Left ventricle myocardium inferior (tissue), 1 donor: Measurements from ENCODE around the gene HEBP1. TPM values are rescaled to one million over a fixed set of nuclear protein-coding genes. Genes with fewer than 3 reads are reported as not detected.

Source experiments
- DNase-seq: peaks from one replicate; pipeline ENCODE4 v3.0.0-alpha.2; 2020
- H3K27ac ChIP-seq: fragments of 200-600 bp; replicated peaks from 2 replicates; pipeline ENCODE4 v1.8.0; 2021
- H3K27me3 ChIP-seq: fragments of 200-600 bp; 2 replicates; pipeline ENCODE4 v1.8.0; 2021; ENCODE audit warnings: low read depth
- H3K36me3 ChIP-seq: fragments of 200-600 bp; 2 replicates; pipeline ENCODE4 v1.8.0; 2021
- H3K4me1 ChIP-seq: fragments of 200-600 bp; 2 replicates; pipeline ENCODE4 v1.8.0; 2021
- H3K4me3 ChIP-seq: fragments of 200-600 bp; 2 replicates; pipeline ENCODE4 v1.8.0; 2021; ENCODE audit warnings: mild to moderate bottlenecking, moderate library complexity
- H3K9me3 ChIP-seq: fragments of 200-600 bp; replicated peaks from 2 replicates; pipeline ENCODE4 v1.8.0; 2021
- CTCF ChIP-seq: fragments of 200-600 bp; IDR thresholded peaks from 2 replicates; pipeline ENCODE4 v1.8.0; 2021; ENCODE audit warnings: antibody characterized with exemption, mild to moderate bottlenecking, borderline replicate concordance
- intact Hi-C: fragments of 100-400 bp; cut with micrococcal nuclease; formaldehyde crosslinking; loops from one replicate; pipeline ENCODE4 v1.11.0; 2022
- total RNA-seq: library from RNA; stranded (reverse); fragmentation: NEBNext Ultra II Directional; extraction: Animal tissue kit (Norgen Biotek cat#: 25700); gene quantifications from one replicate; pipeline ENCODE4 v1.2.1, GENCODE V29; 2021
- donor health status: DM: no; HTN: yes; CAD: no; lungs with severe emphysema.

HEBP1 gene
- total RNA-seq, 1 donor from 2014 or later: 65.4 TPM

GRCh38 chr12:12974211-12974610 is 25.9 kb downstream of the HEBP1 start:
- Histone ChIP-seq H3K9me3 (peaks cover 16% of the 10 kb centered on the region), H3K4me1 (peaks cover 5% of the 10 kb centered on the region), H3K36me3 (peaks cover 80% of the 10 kb centered on the region), H3K4me3 (no peak overlapping the region), H3K27me3 (no peaks in the 10 kb centered on the region), H3K27ac (no peak overlapping the region)
- TF ChIP-seq CTCF: no peak
- no peak for DNase-seq
- intact Hi-C loops: no loop called here

- no peak for TF ChIP-seq CTCF
- peaks cover 4% of the 10 kb centered on the region for H3K4me1 ChIP-seq
- no peak overlapping the region for H3K27ac ChIP-seq
- peaks cover 16% of the 10 kb centered on the region for H3K9me3 ChIP-seq
- peaks cover 70% of the 10 kb centered on the region for H3K36me3 ChIP-seq
- intact Hi-C loops: no loop called here
- no peak for DNase-seq
- H3K27me3 ChIP-seq: no peaks in the 10 kb centered on the region
- no peak overlapping the region for H3K4me3 ChIP-seq
Observed at GRCh38 chr12:12973019-12973418, 27.0 kb downstream of the HEBP1 start.

- Histone ChIP-seq H3K27ac (no peak overlapping the region), H3K9me3 (no peaks in the 10 kb centered on the region), H3K4me1 (no peaks in the 10 kb centered on the region), H3K36me3 (peaks cover 8% of the 10 kb centered on the region), H3K27me3 (no peaks in the 10 kb centered on the region), H3K4me3 (no peak overlapping the region)
- no peak for DNase-seq
- TF ChIP-seq CTCF: no peak
- intact Hi-C loops: no loop called here
Observed at GRCh38 chr12:12965836-12966235, 34.2 kb downstream of the HEBP1 start.

- intact Hi-C loops: no loop called here
- no peak for DNase-seq
- no peaks in the 10 kb centered on the region for H3K4me1 ChIP-seq
- no peaks in the 10 kb centered on the region for H3K27me3 ChIP-seq
- H3K9me3 ChIP-seq: no peaks in the 10 kb centered on the region
- no peaks in the 10 kb centered on the region for H3K36me3 ChIP-seq
- TF ChIP-seq CTCF: no peak
- no peak overlapping the region for H3K27ac ChIP-seq
- no peak overlapping the region for H3K4me3 ChIP-seq
Observed at GRCh38 chr12:12964255-12964654, 35.8 kb downstream of the HEBP1 start.

GRCh38 chr12:12960639-12961209 is 39.3 kb downstream of the HEBP1 start:
- H3K27me3 ChIP-seq: no peaks in the 10 kb centered on the region
- no peak overlapping the region for H3K27ac ChIP-seq
- H3K4me3 ChIP-seq: no peak overlapping the region
- TF ChIP-seq CTCF: no peak
- H3K4me1 ChIP-seq: no peaks in the 10 kb centered on the region
- no peaks in the 10 kb centered on the region for H3K9me3 ChIP-seq
- H3K36me3 ChIP-seq: no peaks in the 10 kb centered on the region
- intact Hi-C loops: no loop called here
- DNase-seq: no peak

- H3K4me3 ChIP-seq: no peak overlapping the region
- TF ChIP-seq CTCF: no peak
- H3K36me3 ChIP-seq: no peaks in the 10 kb centered on the region
- H3K9me3 ChIP-seq: no peaks in the 10 kb centered on the region
- H3K4me1 ChIP-seq: no peaks in the 10 kb centered on the region
- H3K27me3 ChIP-seq: no peaks in the 10 kb centered on the region
- no peak for DNase-seq
- H3K27ac ChIP-seq: no peak overlapping the region
- intact Hi-C loops: no loop called here
Observed at GRCh38 chr12:12958886-12959285, 41.2 kb downstream of the HEBP1 start.
